K562 treated with DMSO at 1 percent for 48 hours (cell line): ENCODE measurements around the gene DCUN1D5. TPM values are rescaled to one million over a fixed set of nuclear protein-coding genes. Genes with fewer than 3 reads are reported as not detected.

Experiments used
- total RNA-seq: library from RNA; unstranded; fragments of 300-600 nt; gene quantifications from 2 replicates; pipeline ENCODE4 v1.2.3, GENCODE V29; 2022; ENCODE audit warnings: low replicate concordance; ENCODE audit errors: extremely low read depth

Gene DCUN1D5
- total RNA-seq = not detected in 2 replicates

DNA sequence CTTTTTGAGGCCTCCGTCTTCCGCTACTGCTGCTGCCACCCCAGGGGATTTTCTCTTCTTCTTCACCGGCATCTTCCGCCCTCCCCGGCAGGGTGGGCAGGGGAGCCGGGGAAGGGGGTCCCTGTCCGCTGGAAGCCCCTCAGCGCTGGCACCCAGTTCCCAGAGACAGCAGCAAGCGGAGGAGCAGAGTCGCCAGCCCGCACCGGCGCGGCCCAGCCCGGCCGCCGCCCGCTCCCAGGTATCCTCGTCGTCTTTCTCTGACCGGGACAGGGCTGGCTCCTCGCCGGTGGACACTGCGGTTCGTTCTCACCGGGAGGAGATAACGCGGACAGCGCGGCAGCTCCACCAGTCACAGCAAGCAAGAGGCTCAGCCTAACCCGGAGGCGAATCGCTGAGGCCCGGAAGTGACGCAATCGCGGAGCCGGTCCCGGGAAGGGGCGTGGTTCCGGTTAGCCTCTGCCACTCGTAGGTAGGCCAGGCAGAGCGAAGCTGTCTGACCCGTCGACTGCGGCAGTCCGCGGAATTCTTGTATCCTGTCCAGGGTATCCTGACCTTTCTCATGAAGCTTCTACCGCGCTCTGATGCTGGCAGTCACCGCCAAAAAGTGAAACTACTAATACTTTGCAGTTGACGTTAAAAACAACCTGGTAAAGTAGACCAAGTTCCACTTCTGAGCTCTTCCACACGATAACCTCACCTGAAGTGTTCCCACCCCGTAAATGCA, at the start of gene DCUN1D5:
TSS of gene DCUN1D5 (minus strand) at position 360 of the 724 bp plus-strand sequence. CDS start at position 72, 288 bp downstream.

DNA sequence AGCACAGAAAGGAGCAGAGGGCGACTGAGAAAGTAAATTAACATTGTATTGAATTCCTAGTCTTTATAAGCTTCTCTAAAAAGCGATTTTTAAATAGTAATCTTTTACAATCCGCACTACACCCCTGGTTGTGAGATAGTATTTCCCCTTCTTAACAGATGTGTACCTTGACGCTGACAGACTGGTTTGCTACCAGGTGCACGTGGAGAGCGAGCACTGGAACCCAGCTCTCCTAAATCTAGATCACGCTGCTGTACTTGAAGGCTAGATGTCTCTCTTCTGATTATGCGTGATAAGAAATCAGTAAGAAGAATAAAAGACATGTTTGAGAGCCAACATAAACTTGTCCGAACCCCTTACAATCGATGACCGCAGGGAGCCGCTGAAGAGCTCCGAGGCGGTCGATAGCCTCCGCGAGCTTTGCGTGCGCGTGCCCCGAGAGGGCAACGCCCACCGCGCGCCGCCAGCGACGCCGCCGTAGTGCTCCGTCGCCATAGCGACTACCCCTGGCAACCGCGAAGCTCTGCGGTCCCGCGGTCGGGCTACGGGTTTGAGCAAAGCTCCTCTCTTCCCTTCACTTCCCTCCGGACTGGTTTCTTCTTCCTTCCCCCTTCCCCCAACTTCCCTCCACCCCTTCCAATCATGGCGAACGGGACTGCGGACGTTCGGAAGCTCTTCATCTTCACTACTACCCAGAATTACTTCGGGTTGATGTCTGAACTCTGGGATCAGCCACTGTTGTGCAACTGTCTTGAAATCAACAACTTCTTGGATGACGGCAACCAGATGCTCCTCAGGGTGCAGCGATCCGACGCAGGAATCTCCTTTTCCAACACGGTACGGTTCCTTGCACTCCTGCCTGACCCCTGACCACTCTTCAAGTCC, 17.2 kb upstream of the DCUN1D5 start, which contains the start of gene DYNC2H1:
TSS of gene DYNC2H1 (plus strand) at position 494 of the 885 bp plus-strand sequence. CDS start at position 643, 149 bp downstream.

Other genes with a start within 250 kb of the DCUN1D5 start
- gene MMP3, start 248.6 kb downstream of the DCUN1D5 start, total RNA-seq = not detected in 2 replicates
- not detected in 2 replicates for gene MMP12, start 217.2 kb downstream of the DCUN1D5 start, total RNA-seq
- not detected in 2 replicates for gene MMP13, start 136.4 kb downstream of the DCUN1D5 start, total RNA-seq
- not detected in 2 replicates for gene DYNC2H1, start 17.3 kb upstream of the DCUN1D5 start, total RNA-seq